Sciatic nerve (tissue), 2 donors: ENCODE measurements around the gene AMZ1. TPM values are rescaled to one million over a fixed set of nuclear protein-coding genes. Genes with fewer than 3 reads are reported as not detected.
"Not testable (repeated sequence)": the region's sequence is repeated elsewhere in the genome, so short reads cannot be mapped to it uniquely, and the experiment has no call there.

Source experiments
- ATAC-seq: fragments of 200-7000 bp; cut with Tn5 transposase; one replicate; pipeline ENCODE4 v1.9.1; 2020; ENCODE audit warnings: mild to moderate bottlenecking, moderate library complexity
- DNase-seq: peaks from one replicate; pipeline ENCODE4 v3.0.0-alpha.2; 2020; ENCODE audit warnings: low spot score
- intact Hi-C: fragments of 100-400 bp; cut with DNase I; formaldehyde crosslinking; loops from one replicate; pipeline ENCODE4 v1.14.2; 2022
- total RNA-seq: library from RNA; stranded (reverse); fragmentation: NEBNext Ultra II Directional; extraction: Animal tissue kit (Norgen Biotek cat#: 25700); gene quantifications from one replicate; pipeline ENCODE4 v1.2.1, GENCODE V29; 2021
- donor health status: DM: no; HTN: no; CAD: no.
- donor health status: DM: no; HTN: no; CAD: no.

Gene AMZ1
- total RNA-seq, 1 donor from 2014 or later = 0.31 TPM

GRCh38 chr7:2732388-2732787, 44.4 kb downstream of the AMZ1 start:
- intact Hi-C loops = no loop called here
- no peak for DNase-seq
- ATAC-seq = no peak

- DNase-seq (no peak), ATAC-seq (peak; percentile 55)
- intact Hi-C loops = no loop called here
Observed at GRCh38 chr7:2732959-2733584, 45.1 kb downstream of the AMZ1 start.

DNA sequence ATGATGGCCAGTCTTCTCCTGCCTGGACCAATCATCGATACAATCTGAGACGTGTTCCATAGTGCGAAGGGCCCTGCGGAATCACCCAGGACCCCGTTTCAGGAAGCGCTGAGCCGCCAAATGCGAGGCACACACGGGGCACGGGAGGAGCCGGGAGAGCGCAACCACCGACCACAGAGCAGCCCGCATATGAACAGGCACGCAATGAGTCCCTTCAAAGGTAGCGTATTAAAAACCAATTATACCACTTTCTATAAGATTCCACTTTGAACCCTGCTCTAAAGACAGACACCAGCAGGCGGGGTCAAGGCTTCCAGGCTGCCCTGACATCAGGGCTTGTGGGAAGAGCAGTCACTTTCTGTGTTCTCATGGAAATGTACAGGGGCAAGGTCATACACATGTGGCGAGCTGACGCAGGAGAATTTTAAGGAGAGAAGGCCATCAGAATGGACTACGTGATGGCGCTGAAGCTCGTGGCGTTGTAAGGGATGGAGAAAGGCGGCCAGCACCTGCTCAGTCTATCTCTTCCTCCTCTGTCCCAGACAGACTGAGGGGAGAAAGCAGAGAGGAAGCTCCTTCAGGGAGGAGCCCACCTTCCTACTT, 46.2 kb downstream of the AMZ1 start:
- no peak for DNase-seq
- ATAC-seq = no peak
- intact Hi-C loops = no loop called here

DNA sequence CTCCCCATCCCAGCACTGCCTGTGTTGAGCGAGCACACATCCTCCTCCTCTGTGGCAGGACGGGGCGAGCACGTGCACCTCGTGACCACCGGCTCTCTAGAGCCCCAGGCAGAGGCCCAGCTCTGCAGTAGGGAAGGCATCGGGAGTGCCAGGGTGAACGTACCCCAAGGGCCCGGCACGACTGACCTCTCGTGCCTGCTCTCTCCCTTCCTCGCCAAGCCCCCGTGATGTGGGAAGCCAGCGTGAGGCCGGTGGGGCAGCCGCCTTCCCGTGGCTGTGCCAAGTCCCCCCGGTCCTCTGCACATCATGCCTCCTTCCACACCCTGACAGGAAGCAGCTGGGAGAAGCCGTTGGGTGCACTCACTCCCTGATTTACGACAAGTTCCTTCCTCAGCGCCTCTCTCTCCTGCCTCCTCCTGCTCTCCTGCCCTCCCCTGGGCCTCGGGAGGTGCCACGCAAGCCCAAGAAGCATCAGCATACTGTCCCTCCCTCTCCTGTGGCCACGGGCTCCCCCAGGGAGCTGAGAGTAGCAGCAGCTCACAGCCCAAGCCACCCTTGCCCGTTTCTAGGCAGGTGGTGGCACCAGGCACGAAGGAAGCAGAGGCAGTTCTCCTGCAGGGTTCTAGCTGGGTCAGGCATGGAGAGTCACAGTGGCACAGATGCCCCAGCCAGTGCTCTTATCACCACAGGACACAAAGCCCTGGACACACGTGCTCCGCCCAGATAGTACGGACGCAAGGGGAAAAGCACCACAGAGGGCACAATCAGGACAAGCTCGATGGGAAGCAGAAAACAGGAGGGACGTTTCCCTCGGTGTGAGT, 47.0 kb downstream of the AMZ1 start:
- ATAC-seq (peak; percentile 63), DNase-seq (no peak)
- intact Hi-C loops = no loop called here

GRCh38 chr7:2735744-2736143, 47.7 kb downstream of the AMZ1 start:
- no peak for ATAC-seq
- no peak for DNase-seq
- intact Hi-C loops = no loop called here

GRCh38 chr7:2736411-2736914, 48.5 kb downstream of the AMZ1 start:
- ATAC-seq (no peak), DNase-seq (peak; percentile 51)
- intact Hi-C loops = no loop called here

- intact Hi-C loops, ATAC-seq: not testable (repeated sequence)
- DNase-seq = peak; percentile 42
Observed at GRCh38 chr7:2737005-2737743, 49.2 kb downstream of the AMZ1 start.

DNA sequence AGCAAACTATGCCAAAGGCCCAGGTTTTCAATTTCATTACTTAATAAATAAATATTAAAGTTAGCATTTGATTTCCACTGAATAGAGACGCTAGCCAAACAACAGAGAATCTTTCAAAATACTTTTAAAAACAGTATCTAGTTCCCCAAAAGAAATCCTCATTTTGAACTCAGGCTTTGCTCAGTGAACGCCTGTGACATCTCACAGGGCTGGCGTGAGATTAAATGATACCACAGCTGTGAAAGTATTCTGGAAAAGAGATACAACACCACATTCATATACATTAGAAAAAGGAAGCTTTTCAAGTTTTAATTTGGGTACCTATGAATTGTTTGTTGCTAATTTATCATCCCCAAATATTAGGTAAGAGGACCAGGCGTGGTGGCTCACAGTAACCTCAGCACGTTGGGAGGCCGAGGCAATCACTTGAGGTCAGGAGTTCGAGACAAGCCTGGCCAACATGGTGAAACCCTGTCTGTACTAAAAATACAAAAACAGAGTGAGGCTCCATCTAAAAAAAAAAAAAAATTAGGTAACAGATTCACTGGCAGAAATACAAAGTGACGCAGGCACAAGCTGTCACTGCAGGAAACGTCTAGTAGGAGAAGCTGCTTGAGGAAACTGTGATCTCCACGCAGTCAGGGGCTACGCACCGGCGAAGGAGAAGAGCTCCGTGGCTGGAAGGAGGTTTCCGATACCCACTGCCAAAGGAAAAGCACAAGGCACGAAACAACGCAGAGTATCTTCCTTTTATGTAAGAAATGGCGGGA, 50.0 kb downstream of the AMZ1 start:
- intact Hi-C loops = no loop called here
- ATAC-seq = peak; percentile 63
- peak; percentile 64 for DNase-seq

GRCh38 chr7:2738766-2739549, 51.0 kb downstream of the AMZ1 start:
- intact Hi-C loops = no loop called here
- DNase-seq (peak; percentile 59), ATAC-seq (no peak)

GRCh38 chr7:2743523-2744185, 55.7 kb downstream of the AMZ1 start:
- ATAC-seq, DNase-seq, intact Hi-C loops: not testable (repeated sequence)

GRCh38 chr7:2748684-2749083, 60.7 kb downstream of the AMZ1 start:
- ATAC-seq, DNase-seq, intact Hi-C loops: not testable (repeated sequence)

DNA sequence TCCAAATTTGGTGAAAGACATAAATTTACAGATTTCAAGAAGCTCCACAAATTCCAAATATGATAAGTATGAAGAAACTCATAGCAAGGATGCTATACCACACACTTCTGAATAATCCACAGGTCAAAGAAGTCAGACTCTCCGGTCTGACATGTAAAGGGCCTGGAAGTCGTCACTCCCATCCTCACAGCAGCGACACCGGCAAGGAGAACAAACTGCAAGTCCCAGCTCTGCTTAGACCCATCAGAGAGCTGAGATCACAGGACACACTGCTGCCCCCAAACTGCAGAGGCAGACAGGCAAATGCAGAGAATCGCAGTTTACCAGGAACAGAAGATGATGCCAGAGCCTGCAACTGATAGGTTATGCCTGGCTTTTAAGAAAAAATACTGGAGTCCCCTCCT, 62.0 kb downstream of the AMZ1 start:
- ATAC-seq (no peak), DNase-seq (no peak)
- intact Hi-C loops = no loop called here

DNA sequence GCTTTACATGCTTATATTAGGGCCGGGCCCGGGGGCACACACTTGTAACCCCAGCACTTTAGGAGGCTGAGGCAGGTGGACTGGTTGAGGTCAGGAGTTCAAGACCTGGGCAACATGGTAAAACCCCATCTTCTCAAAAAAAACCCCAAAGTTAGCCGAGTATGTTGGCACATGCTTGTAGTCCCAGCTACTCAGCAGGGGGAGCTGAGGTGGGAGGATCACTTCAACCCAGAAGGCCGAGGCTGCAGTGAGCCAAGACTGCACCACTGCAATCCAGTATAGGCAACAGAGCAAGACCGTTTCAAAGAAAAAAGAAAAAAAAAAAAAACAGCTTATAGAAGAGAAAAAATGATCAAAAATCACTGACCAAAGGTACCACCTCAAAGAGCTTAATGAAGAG, 63.1 kb downstream of the AMZ1 start:
- DNase-seq (no peak), ATAC-seq (peak; percentile 51)
- intact Hi-C loops = no loop called here

DNA sequence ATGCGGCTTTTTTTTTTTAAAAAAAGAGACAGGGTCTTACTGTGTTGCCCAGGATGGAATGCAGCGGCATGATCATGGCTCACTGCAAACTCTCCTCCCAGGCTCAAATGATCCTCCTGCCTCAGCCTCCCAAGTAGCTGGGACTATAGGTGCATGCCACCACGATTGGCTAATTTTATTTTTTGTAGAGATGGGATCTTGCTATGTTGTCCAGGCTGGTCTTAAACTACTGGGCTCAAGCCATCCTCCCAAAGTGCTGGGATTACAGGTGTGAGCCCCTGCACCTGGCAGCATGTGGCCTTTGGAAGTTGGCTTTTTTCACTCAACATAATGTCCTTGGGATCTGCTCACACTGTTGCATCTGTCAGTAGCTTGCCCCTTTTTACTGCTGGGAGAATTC, 65.1 kb downstream of the AMZ1 start:
- no peak for DNase-seq
- intact Hi-C loops = no loop called here
- ATAC-seq = no peak

- ATAC-seq = no peak
- intact Hi-C loops = no loop called here
- no peak for DNase-seq
Observed at GRCh38 chr7:2754086-2754485, 66.1 kb downstream of the AMZ1 start.

DNA sequence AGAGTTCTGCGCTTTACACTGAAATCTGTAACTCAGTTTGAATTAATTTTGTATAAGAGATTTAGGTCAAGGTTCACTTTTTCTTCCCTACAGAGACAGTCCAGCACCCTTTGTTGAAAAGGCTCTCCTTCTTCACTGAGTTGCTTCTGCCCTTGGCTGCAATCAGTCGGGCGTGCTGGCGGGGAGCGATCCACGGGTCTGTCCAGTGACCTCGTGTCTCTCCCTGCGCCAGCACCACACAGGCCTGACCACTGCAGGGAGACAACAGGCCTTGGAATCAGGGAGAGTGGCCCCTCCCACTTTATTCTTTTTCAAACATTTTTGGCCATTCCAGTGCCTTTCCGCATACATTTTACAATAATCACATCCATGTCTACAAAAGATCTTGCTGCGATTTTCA, 66.9 kb downstream of the AMZ1 start:
- no peak for DNase-seq

GRCh38 chr7:2755531-2755930, 67.5 kb downstream of the AMZ1 start:
- DNase-seq = no peak
- intact Hi-C loops = no loop called here
- ATAC-seq = no peak

More for the DNA sequence above, 66.9 kb downstream of the AMZ1 start:
- ATAC-seq = no peak
- intact Hi-C loops = no loop called here
